Measurements from ENCODE around the gene PP2D1.
"Not testable (repeated sequence)": the region's sequence is repeated elsewhere in the genome, so short reads cannot be mapped to it uniquely, and the experiment has no call there.

DNA sequence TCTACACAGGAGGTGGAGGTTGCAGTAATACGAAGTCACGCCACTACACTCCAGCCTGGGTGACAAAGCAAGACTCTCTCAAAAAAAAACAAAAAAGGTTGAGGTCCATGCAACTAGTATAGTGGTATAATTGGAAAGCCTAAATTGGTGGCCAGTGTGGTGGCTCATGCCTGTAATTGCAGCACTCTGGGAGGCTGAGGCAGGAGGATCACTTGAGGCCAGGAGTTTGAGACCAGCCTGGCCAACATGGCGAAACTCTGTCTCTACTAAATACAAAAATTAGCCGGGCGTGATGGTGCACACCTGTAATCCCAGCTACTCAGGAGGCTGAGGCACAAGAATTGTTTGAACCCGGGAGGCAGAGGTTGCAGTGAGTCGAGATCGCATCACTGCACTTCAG, 23.2 kb downstream of the PP2D1 start:
- TF ChIP-seq CTCF (IDR thresholded peaks at IDR 0.05); POLR2A (IDR thresholded peaks at IDR 0.05); POLR2AphosphoS5 (IDR thresholded peaks at IDR 0.05; ENCODE audit: insufficient read depth in 1 of 2, low read depth in 1 of 2): not testable (repeated sequence)

All from vagina (tissue), 2 donors.